Ureter (tissue), 1 donor: ENCODE results near the gene KLHL36. TPM values are rescaled to one million over a fixed set of nuclear protein-coding genes. Genes with fewer than 3 reads are reported as not detected.
"Not testable (repeated sequence)": the region's sequence is repeated elsewhere in the genome, so short reads cannot be mapped to it uniquely, and the experiment has no call there.

Experiments used
- DNase-seq: peaks from one replicate; pipeline ENCODE4 v3.0.0-alpha.2; 2020; ENCODE audit warnings: low spot score
- total RNA-seq: library from RNA; stranded (reverse); gene quantifications from one replicate; pipeline ENCODE4 v1.2.4, GENCODE V29; 2023
- donor health status: DM: yes; HTN: yes; CAD: no.

KLHL36 gene
- total RNA-seq, 1 donor from 2014 or later: 55.9 TPM

DNA sequence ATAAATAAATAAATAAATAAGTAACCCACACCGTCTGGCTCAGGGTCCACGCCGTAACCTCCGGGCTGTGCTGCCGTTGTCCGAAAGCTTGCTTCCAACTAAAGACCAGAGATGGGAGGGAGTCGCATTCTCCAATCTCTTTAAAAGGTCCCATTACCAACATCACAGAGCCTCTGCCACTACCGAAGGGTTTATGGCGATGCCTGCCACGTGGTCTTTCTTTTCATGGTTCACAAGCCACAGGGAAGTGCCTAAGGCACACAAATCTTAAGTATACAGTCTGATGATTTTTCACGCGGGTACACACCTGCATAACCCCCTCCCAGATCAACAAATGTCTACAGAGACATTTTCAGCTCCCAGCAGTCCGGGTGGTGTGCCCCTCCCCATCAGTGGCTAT, 31.8 kb upstream of the KLHL36 start:
- no peak for DNase-seq

DNA sequence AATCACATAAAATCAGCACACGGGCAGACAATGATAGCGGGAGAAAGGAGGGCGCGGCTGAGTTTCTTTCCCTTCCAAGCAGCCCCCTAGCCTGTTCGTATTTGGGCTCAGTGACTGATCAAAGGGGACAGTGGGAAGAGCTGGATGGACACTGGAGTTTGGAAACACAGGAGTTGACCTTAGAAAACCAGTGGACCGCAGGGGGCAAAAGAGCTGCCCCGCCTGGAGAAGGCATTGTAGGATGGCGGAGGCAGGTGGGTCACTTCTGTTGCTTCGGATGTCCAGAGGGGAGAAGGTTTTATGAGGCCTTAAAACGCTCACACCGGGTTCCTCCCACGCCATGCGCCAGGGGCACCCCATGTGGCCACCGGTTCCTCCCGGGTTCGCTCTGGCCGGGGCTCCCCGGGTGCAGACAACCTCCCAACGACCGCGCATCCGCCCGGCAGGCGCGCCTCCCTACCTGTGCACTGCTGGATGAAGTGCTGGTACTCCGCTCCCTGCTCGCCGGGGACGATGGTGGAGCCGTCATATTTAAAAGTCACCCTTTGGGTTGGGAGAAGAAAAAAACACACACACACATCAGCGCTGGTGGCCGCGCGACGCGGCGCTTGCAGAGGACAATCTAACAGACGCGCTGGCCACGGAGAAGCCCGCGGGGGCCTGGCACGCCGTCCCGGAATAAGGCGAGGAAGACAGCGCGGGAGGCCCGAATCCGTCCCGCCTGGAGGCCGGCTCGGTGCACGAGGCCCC, 31.1 kb upstream of the KLHL36 start:
- no peak for DNase-seq

DNA sequence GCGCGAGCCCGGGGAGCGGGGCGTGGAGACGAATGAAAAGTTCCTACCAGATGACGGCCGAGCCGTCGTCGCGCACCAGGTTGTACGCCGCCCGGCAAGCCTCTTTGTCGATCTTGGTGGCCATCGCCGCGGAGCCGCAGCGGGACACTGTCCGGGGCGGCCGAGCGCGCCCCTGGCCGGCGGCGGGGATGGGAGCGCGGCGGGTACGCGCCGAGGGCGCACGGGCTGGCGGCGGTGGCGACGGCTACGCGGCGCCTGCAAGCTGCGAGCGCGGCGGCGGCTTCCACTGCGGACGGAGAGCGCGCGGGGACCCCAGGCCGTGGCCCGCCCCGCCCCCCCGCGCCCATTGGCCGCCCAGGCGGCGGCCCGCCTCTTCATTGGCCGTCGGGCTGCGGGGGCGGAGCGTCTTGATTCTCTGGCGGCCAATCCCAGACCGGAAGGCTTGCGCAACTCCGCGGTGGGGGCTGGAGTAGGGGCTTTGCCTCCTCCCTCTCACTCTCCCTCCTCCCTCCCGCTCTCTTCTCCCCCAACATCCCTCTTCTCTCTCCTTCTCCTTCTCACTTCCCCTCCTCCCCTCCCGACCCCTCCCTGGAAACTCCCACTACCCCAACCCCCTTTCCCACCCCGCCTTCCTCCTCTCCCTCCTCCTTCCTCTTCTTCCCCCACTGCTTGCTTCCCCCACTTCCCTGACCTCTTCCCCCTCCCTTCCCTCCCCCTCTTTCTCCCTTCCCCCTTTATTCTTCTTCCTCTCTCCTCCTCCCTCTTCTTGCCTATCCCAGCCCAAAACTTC, 30.3 kb upstream of the KLHL36 start, which contains the start of gene COTL1:
Gene COTL1 (minus strand): TSS at position 288 of the 790 bp plus-strand sequence. CDS start 164 bp downstream, at position 124.
- DNase-seq: peak; percentile 97

DNA sequence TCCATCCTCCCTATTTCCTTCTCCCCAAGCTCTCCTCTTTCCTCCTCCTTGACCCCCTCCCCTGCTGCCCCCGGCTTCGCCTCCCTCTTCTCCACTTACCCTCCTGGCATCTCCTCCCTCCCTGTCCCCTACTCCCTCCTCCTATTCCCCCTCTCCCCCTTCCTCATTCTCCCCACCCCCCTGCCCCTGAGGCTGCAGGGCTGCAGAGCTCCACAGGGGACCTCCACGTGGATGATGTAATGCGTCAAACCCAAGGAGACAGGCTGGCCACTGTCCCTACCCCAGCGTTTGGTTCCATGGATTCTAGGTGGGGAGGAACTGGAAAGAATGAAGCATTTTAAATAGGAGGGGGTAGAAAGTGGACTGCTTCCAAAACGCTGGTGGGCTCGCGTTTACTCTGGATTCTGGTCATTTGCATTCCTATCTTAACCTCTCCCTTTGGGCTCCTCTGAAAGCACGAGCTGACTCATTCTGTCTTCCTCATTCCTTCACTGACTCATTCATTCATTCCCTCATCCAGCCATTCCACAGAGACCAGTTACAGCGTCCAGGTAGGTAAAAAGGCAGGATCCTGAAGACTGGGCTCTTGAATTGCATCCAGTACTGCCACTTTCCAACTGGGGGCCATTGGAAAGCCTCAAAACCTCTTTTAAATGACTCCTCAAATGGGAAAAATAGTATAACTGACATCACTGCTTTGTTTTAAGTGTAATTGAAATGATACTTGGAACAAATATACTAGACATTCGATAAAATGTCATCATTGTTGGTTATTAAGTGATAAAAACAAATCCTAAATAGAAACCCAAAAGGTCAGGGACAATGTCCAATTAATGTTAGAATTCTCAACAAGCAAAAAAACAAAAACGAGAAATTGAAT, 29.5 kb upstream of the KLHL36 start:
- no peak for DNase-seq

DNA sequence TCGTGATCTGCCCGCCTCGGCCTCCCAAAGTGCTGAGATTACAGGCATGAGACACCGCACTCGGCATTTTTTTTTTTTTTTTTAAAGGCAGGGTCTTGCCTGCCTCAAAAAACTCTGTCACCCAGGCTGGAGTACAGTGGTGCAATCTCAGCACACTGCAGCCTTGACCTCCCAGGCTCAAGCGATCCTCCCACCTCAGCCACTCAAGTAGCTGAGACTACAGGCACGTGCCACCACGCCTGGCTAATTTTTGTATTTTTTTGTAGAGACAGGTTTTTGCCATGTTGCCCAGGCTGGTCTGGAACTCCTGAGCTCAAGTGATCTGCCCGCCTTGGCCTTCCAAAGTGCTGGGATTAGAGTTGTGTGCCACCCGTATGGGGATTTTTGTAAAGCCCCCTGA, 27.4 kb upstream of the KLHL36 start:
- DNase-seq: not testable (repeated sequence)

DNA sequence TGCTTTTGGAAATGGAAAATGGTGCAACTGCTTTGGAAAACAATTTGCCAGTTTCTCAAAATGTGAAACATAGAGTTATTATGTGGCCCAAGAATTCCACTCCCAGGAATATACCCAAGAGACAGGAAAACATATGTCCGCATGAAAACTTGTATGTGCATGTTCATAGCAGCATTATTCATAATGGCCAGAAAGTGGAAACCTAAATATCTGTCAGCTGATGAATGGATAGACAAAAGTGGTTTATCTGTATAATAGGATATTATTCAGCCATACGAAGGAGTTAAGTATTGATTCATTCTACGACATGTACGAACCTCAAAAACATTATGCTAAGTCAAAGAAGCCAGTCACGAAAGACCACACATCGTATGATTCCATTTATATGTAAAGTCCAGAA, 22.8 kb upstream of the KLHL36 start:
- DNase-seq: no peak

DNA sequence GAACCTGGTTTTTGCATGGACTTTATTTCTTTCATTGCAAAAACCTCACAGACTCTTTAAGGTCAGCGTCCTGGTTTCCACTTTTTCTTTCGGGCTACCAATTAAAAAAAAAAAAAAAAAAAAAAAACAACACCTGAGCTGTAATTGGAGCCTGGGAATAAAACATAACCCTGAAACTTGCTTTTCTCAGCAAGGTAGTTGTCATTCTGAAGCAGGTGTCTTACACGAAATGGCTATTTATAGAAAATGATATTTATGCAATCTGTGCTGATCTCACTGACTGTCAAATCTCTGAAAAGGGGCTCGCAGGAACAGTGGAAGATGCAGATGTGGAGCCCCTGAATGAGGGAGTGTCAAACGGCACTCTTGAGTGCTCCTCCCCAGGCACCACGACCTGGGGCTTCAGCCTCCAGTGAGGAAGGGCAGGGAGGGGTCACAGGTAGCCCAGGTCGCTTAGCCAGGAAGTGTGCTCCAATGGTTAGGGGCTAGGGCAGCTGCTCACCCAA, 20.0 kb upstream of the KLHL36 start:
- DNase-seq: no peak

DNA sequence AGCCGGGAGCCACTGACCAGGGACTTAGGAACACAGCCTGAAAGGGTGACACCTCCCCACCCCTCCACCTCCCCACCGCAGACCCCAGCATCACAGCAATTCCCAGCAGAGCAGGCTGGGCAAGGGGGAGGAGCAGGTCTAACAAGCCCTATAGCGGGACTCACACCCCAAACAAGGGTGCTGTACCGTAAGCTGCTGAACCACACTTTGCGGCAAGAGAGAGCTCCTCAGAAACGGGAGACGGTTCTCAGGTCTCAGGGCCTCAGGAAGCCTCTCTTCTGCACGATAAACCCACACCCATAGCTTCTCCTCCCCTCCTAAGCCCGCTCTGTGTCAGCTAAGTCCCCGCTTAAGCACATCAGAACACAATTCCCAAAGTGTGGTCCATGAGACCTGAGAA, 18.7 kb upstream of the KLHL36 start:
- DNase-seq: no peak

DNA sequence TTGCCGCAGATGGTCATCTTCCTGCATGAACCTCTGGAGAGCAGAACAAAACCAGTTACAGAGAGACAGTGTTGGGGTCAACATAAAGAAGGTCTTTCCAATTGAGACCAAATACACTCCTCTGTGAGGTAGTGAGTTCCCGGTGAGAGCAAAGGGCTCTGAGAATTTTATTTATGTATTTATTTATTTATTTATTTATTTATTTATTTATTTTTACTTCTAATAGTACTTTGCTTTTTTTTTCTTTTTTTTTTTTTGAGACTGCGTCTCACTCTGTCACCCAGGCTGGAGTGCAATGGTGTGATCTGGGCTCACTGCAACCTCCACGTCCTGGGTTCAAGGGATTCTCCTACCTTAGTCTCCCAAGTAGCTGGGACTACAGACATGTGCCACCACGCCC, 18.3 kb upstream of the KLHL36 start:
- no peak for DNase-seq

DNA sequence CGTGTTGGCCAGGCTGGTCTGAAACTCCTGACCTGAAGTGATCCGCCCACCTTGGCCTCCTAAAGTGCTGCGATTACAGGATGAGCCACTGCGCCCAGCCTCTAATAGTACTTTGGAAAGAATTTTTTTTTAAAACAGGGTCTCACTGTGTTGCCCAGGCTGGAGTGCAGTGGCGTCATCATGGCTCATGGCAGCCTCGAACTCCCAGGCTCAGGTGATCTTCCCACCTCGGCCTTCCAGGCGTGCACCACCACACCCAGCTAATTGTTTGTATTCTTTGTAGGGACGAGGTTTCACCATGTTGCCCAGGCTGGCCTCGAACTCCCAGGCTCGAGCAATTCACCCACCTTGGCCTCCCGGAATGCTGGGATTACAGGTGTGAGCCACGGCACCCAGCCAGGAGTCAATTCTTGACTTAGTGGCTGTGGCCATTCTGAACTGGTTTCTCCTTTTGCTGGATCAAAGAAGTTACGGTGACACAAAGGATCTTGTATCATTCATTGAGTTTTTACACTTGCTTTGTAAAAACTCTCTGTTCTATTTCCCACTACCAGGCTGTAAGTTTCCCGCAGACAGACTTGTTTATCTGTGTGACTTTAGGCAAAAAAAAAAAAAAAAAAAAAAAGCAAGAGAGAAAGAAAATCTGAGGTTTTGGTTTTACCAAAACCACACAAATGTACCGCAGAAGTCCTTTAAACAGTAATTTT, 17.7 kb upstream of the KLHL36 start:
- DNase-seq: no peak

DNA sequence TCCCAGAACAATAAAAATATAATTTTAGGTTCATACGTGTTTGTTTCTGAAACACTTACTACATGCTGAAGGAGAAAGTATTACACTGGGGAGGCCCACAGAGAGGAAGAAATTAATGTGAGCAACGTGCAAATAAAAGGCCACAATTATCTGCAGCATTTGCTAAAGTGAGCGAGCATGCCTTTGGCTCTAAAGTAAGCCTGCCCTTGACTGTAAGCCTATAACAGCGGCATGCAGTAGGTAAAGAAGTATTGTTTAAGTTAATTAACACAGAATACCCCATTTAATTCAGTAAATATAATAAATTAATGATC, 17.2 kb upstream of the KLHL36 start:
- DNase-seq: no peak

DNA sequence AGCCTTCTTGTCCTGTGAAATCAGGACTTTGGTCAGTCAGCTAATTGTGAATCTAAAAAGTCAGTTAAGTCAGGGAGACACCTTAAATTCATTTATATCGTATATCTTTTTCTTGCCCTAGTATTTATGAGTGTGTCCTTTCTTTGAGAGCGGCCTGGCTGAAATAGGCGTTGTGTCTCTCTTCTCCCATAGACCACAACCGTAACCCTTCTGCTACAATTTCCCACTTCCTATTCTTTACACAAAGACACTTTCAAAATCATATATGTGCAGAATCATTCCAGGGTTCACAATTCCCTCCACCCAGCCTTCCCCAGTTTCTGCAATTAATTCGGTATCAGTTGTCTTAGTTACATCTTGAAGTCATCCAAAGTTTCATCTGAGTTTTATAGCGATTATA, 16.4 kb upstream of the KLHL36 start:
- no peak for DNase-seq

DNA sequence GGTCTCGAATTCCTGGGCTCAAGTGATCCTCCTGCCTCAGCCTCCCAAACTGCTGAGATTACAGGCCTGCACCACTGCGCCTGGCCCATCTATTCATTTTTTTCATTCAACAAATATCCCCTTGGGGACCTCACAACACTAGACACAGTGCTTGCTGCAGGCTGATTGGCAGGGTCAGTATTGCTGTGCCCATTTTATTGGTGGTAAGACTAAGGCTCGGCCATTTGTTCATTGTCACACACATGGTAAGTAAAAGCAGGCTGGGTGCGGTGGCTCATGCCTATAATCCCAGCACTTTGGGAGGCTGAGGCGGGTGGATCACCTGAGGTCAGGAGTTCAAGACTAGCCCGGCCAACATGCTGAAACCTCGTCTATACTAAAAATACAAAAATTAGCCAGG, 15.4 kb upstream of the KLHL36 start:
- not testable (repeated sequence) for DNase-seq

DNA sequence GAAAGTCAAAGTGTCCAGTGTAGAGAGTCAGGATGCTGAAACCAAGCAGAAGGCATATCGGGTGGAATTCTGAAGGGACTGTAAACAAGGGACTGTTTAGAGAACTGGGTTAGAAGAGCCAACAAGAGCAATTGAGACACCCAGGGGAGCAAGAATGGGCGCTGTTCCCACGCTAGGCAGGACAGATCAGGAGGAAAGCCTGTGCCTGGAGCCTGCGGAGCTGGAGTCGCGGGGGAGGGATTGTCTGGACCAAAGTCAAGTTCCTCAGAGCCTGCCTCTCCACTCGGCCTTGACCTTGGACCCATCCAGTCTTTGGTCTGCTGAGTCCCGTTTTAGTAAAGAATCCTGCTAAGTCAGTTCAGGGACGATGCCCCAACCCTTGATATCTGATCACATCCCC, 14.7 kb upstream of the KLHL36 start:
- DNase-seq: peak; percentile 63

DNA sequence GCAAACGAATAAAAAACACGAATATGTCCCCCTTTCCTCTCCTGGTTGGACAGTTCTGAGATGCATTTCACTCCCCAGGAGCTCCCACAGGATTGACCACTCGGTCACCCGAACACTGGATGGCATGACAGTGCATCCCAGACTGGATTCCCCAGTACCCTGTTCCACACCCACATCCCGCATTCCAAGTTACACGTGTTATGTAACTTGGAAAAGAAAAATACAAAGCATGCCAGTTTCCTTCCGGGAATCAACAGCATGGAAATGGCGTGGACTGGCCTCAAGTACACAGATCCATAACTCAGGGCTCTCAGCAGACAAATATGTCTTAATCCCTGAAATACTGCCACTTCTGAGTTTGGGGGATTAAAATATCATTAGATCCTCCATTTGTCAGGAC, 12.6 kb upstream of the KLHL36 start:
- DNase-seq: no peak

DNA sequence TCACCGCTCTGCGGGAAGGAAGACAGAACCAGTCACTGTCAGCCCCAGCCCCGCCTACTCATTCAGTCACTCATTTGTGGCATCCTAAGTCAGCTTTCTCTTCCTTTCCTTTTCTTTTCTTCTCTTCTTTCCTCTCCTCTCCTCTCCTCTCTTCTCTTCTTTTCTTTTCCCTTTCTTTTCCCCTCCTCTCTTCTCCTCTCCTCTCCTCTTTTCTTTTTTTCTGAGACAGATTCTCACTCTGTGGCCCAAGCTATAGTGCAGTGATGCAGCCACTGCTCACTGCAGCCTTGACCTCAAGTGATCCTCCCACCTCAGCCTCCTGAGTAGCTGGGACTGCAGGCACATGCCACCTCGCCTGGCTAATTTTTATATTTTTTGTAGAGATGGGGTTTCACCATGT, 10.6 kb upstream of the KLHL36 start:
- DNase-seq: no peak

DNA sequence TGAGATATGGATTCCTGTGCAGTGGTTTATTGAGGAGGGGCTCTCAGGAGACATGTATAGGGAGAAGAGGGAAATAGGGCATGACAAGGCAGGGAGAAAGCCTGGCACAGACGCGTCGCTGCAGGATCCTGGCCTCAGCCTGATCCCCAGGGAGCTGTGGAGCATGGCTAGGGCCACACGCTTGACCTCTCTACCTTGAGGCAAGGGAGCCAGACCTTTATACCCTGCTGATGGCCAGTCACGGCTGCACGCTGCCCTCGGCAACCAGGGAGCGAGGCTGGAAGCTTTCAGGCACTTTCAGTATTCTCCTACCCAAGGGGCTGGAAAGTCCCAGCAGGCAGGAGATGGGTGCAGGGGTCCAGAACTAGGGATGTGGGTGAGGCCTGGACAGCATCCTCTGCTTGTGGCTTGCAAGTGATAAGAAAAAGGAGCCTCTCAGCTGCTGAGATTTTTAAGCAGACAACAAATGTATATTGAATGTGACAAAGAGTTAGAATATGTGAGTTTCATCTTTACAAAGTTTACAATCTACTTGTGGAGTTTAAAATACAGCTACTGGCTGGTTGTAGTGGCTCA, 10.0 kb upstream of the KLHL36 start:
- DNase-seq: no peak

DNA sequence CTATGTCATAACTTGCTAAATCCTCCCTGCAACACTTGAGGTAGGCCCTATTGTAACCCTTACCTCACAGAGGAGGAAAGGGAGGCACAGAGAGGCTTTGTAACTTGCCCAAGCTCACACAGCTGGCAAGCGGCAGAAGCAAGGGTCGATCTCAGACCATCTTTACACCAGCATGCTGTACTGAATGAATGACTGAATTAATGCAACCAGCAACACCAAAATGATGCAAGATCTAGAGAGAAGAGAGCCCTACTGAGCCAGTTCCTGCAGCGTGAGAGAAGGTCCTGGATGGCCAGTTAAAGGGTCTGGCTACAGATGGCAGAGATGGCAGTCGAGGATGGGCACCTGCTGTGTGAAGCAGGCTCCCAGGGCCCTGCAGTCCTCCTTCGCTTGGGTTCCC, 8.2 kb upstream of the KLHL36 start:
- no peak for DNase-seq

DNA sequence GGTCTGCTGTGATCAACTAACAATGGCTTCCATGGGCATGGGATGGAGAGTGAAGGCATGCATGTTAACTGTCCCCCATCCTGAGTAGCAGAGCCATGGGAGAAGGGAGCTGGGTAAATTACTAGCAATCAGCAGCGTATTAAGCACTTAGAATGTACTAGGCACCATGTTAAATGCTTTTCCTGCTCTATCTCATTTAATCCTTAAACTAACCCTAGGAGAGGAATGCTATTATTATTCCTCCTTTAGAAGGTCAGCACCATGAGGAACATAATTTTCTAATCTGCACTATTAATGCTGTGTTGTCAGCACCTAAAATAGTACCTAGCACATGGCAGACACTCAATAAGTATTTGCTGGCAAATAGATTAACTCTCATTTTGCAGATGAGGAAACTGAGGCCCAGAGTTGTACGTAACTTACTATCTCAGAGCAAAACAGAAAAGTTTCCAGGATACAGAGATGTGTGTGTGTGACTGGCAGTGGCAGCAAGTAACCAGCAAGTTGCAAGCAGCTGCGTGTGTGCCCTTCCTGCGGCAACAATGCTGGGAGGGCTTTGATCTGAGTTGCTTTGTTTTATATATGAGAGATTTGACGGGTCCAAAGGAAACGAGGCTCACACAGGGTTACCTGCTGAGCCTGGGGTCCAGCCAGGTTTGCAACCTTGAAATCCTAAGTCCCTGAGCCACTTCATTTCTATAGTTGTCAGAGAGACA, 6.5 kb upstream of the KLHL36 start:
- DNase-seq: no peak

DNA sequence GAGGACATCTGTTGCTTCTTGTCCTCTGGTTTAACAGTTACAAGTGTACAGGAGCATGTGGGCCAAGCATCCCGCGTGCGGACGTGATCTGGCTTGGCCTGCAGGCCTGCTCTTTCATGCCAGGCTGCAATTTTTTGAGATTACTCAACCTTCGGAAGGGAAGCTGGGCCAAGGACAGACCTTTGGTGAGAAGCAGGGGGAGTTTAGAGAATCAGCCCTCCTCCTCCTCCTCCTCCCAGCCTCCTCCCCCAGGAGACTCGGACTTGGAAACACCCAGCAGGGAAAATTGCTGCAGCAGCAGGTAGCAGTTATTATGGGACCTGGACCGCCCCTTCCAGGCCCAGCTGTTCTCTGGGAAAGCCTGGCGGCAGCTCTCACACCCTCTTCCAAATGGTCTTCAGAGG, 5.1 kb upstream of the KLHL36 start:
- DNase-seq: peak; percentile 92

DNA sequence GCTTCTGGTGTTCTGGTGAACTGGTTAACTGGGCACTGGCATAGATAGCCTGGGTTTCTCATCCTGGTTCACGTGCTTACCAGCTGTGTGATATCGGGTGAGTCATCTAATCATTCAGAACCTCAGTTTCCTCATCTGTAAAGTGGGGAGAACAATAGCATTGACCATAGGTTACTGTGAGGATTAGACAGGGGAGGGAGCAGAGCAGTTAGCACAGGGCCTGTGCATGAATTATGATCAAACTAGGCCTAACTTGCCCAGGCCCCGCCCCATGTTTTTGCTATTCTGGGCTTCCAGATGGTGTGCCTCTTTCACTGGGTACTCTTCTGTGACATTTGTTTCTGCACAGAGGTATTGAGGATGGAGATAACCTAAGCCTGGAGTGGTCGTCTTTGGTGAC, 4.6 kb upstream of the KLHL36 start:
- peak; percentile 61 for DNase-seq
